BJ (cell line): ENCODE results near the gene POLR3H. TPM values are rescaled to one million over a fixed set of nuclear protein-coding genes. Genes with fewer than 3 reads are reported as not detected.
A peak's percentile ranks its signal among the peaks of the same experiment; 100 is the strongest.

Source experiments
- CTCF ChIA-PET: fragments of 350-600 bp; formaldehyde crosslinking; extraction: SDS; loops from one replicate; lab custom pipeline; 2021; ENCODE audit warnings: antibody characterized with exemption, inconsistent platforms; lab: Yijun Ruan, JAX
- POLR2A ChIA-PET: fragments of 300-600 bp; sonication (Branson Sonifier 250); formaldehyde crosslinking; extraction: SDS; loops from one replicate; lab custom pipeline; 2021; ENCODE audit warnings: antibody characterized with exemption; lab: Charles Lee
- DNase-seq: peaks from one replicate; pipeline ENCODE4 v3.0.0-alpha.2; 2011; ENCODE audit warnings: low read depth
- H3K27me3 ChIP-seq: 2 replicates; pipeline ENCODE4 v1.6.0; 2011; ENCODE audit warnings: low read length; ENCODE audit not compliant: control insufficient read depth, insufficient read depth
- H3K36me3 ChIP-seq: 2 replicates; pipeline ENCODE4 v1.5.1; 2011; ENCODE audit warnings: low read length; ENCODE audit not compliant: control insufficient read depth, insufficient read depth
- H3K4me3 ChIP-seq: 2 replicates; pipeline ENCODE4 v1.5.1; 2011; ENCODE audit warnings: low read depth, mild to moderate bottlenecking, control low read depth, low read length
- polyA plus RNA-seq: library from polyadenylated mRNA; depleted of rRNA; stranded (reverse); fragments of >200 nt; gene quantifications from 2 replicates; pipeline ENCODE4 v1.2.3, GENCODE V29; 2011
- TF ChIP-seq, protein P1 (sequence below): IDR thresholded peaks from 2 replicates; pipeline ENCODE4 v1.5.1; 2011; ENCODE audit warnings: low read depth, mild to moderate bottlenecking, control low read depth, inconsistent platforms, low read length, moderate library complexity; ENCODE audit not compliant: insufficient read depth

The POLR3H gene
- polyA plus RNA-seq, 1 experiment: 52.5 TPM

DNA sequence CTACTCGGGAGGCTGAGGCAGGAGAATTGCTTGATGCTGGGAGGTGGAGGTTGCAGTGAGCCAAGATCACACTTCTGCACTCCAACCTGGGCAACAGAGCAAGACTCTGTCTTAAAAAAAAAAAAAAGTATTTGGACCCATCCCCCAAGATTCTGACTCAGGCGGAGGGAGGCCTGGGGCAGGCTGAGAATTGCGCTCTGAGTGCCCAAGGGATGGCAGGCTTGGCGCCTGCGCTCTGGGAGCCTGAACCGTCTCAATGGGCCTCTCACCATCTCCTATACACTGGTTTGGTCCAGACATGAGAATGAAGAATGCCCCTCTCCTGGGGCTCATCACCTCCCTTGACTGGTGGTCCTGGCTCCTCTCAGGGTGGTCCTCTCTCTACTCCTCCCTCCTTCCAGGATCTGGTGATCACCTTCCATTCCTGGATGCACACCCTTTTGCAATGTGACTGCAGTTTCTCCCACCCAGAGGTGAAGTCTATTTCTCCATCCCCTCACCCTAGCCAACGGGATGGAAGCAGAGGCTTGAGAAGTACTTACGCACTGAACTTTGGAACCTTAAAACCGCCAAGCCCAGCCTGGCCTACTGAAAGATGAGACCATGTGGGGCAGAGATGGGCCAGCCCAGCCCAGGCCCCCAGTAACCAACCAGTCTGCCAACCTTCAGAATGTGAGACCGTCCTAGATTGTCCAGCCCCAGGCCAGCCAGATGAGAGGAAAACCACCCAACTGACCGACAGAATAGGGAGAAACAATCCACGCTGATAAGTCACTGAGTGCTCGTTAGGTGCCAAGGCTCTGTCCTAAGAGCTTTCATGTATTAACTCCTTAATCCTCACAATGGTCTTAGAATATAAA lies 4.9 kb downstream of the POLR3H start:
- H3K4me3 ChIP-seq: no peak overlapping the region
- peaks cover 6% of the 10 kb centered on the region for H3K36me3 ChIP-seq
- DNase-seq: no peak
- ChIA-PET POLR2A (no interaction called here), CTCF (interaction anchor here (0.6 to 7.1 kb wide), 4 partner anchors 8 to 58 kb away, joined by 3 to 55 read pairs (median 10); no protein-coding TSS in a partner anchor)
- TF ChIP-seq, protein P1, sequence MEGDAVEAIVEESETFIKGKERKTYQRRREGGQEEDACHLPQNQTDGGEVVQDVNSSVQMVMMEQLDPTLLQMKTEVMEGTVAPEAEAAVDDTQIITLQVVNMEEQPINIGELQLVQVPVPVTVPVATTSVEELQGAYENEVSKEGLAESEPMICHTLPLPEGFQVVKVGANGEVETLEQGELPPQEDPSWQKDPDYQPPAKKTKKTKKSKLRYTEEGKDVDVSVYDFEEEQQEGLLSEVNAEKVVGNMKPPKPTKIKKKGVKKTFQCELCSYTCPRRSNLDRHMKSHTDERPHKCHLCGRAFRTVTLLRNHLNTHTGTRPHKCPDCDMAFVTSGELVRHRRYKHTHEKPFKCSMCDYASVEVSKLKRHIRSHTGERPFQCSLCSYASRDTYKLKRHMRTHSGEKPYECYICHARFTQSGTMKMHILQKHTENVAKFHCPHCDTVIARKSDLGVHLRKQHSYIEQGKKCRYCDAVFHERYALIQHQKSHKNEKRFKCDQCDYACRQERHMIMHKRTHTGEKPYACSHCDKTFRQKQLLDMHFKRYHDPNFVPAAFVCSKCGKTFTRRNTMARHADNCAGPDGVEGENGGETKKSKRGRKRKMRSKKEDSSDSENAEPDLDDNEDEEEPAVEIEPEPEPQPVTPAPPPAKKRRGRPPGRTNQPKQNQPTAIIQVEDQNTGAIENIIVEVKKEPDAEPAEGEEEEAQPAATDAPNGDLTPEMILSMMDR: no peak
- no peaks in the 10 kb centered on the region for H3K27me3 ChIP-seq

DNA sequence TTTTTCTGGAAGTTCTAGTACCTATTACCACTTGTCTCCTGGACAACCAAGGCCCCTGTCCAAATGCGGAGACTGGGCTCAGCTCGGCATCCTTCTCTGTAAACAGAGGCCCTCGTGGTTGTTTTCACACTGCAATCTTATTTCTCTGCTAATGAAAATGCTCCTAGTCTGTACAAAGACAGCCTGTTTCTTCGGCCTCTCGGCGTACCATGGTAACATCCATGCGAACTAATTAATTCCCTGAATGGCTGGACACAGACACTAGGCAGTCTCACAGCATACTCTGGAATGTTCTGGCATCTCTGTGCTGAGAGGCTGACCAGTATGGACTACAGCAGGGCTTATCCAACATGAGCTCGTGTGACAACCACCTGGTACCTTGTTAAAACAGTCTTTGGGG lies 5.7 kb downstream of the POLR3H start:
- DNase-seq: no peak
- peaks cover 11% of the 10 kb centered on the region for H3K36me3 ChIP-seq
- H3K4me3 ChIP-seq: no peak overlapping the region
- POLR2A ChIA-PET: no interaction called here
- CTCF ChIA-PET: interaction anchor here (3.2 to 7.1 kb wide), 2 partner anchors 11 to 59 kb away, joined by 16 to 55 read pairs; no protein-coding TSS in a partner anchor
- TF ChIP-seq, protein P1: no peak
- no peaks in the 10 kb centered on the region for H3K27me3 ChIP-seq

GRCh38 chr22:41537203-41537602 lies 7.1 kb downstream of the POLR3H start:
- ChIA-PET CTCF (interaction anchor here (1.3 kb wide), 1 partner anchor 134 kb away, joined by 3 read pairs; no protein-coding TSS in a partner anchor), POLR2A (no interaction called here)
- DNase-seq: no peak
- Histone ChIP-seq H3K4me3 (no peak overlapping the region), H3K27me3 (no peaks in the 10 kb centered on the region), H3K36me3 (peaks cover 23% of the 10 kb centered on the region)
- TF ChIP-seq, protein P1: no peak

DNA sequence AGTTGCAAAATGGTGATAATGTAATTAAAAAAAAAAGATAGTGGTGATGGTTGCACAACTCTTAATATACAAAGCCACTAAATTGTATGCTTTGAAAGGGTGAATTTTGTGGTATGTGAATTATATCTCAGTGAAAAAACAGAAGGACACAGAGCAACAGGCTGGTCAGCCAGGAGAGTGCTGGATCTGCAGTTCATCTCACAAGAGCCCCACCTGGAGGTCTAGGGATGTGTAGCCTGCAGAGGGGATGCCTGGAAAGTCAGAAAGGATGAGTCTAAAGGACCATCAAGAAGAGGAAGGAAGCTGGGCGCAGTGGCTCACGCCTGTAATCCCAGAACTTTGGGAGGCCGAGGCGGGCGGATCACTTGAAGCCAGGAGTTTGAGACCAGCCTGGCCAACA lies 9.0 kb downstream of the POLR3H start:
- Histone ChIP-seq H3K36me3 (peaks cover 38% of the 10 kb centered on the region), H3K4me3 (no peak overlapping the region), H3K27me3 (no peaks in the 10 kb centered on the region)
- ChIA-PET POLR2A (no interaction called here), CTCF (interaction anchor here (0.6 to 2.7 kb wide), 10 partner anchors 8 to 170 kb away, joined by 3 to 15 read pairs (median 5); partner anchors contain the start of genes CSDC2 and POLR3H)
- TF ChIP-seq, protein P1: peak; percentile 42
- DNase-seq: no peak

- ChIA-PET CTCF (interaction anchor here (1.5 to 2.7 kb wide), 5 partner anchors 9 to 132 kb away, joined by 5 to 15 read pairs (median 6); partner anchors contain the start of gene POLR3H), POLR2A (no interaction called here)
- H3K27me3 ChIP-seq: no peaks in the 10 kb centered on the region
- no peak for DNase-seq
- H3K36me3 ChIP-seq: peaks cover 42% of the 10 kb centered on the region
- TF ChIP-seq, protein P1: no peak
- no peak overlapping the region for H3K4me3 ChIP-seq
Measured at GRCh38 chr22:41534219-41534618, 10.1 kb downstream of the POLR3H start.
